Loucy (cell line): ENCODE results near the gene DCAKD.

Experiments used
- EZH2phosphoT487 ChIP-seq: fragments of 200-600 bp; IDR thresholded peaks from 2 replicates; pipeline ENCODE4 v1.6.1; 2018; ENCODE audit warnings: antibody characterized with exemption, mild to moderate bottlenecking, moderate library complexity, borderline replicate concordance
- TF ChIP-seq, protein P1 (sequence below): fragments of 200-600 bp; sonication (generic); conservative IDR thresholded peaks from 2 replicates; pipeline ENCODE4 v1.5.1; 2014; ENCODE audit warnings: mild to moderate bottlenecking, antibody characterized with exemption, low read length

GRCh38 chr17:44997733-44998520, 53.5 kb downstream of the DCAKD start:
- TF ChIP-seq, protein P1, sequence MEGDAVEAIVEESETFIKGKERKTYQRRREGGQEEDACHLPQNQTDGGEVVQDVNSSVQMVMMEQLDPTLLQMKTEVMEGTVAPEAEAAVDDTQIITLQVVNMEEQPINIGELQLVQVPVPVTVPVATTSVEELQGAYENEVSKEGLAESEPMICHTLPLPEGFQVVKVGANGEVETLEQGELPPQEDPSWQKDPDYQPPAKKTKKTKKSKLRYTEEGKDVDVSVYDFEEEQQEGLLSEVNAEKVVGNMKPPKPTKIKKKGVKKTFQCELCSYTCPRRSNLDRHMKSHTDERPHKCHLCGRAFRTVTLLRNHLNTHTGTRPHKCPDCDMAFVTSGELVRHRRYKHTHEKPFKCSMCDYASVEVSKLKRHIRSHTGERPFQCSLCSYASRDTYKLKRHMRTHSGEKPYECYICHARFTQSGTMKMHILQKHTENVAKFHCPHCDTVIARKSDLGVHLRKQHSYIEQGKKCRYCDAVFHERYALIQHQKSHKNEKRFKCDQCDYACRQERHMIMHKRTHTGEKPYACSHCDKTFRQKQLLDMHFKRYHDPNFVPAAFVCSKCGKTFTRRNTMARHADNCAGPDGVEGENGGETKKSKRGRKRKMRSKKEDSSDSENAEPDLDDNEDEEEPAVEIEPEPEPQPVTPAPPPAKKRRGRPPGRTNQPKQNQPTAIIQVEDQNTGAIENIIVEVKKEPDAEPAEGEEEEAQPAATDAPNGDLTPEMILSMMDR: no peak
- TF ChIP-seq EZH2phosphoT487: no peak
